Mucosa of rectum (tissue), 2 donors: ENCODE results near the gene CPZ.

ENCODE experiments used
- H3K27ac ChIP-seq, 2 donors: one replicate each; pipeline ENCODE4 v1.7.0; 2013; ENCODE audit warnings: inconsistent platforms in 2 of 2, low read depth in 2 of 2, low read length in 2 of 2
- H3K27me3 ChIP-seq, 2 donors: one replicate each; pipeline ENCODE4 v1.7.0; 2013; ENCODE audit warnings: low read length in 2 of 2; ENCODE audit not compliant: control insufficient read depth in 2 of 2, insufficient read depth in 2 of 2
- H3K36me3 ChIP-seq, 2 donors: one replicate each; pipeline ENCODE4 v1.7.0; 2013; ENCODE audit warnings: low read length in 2 of 2; ENCODE audit not compliant: control insufficient read depth in 2 of 2, insufficient read depth in 2 of 2
- H3K4me1 ChIP-seq, 2 donors: one replicate each; pipeline ENCODE4 v1.7.0; 2013; ENCODE audit warnings: low read length in 2 of 2, mild to moderate bottlenecking in 1 of 2; ENCODE audit not compliant: control insufficient read depth in 2 of 2, insufficient read depth in 2 of 2
- H3K4me3 ChIP-seq, 2 donors: one replicate each; pipeline ENCODE4 v1.7.0; 2013; ENCODE audit warnings: low read length in 2 of 2
- H3K9ac ChIP-seq, 2 donors: one replicate each; pipeline ENCODE4 v1.7.0; 2013; ENCODE audit warnings: low read length in 2 of 2, low read depth in 1 of 2, mild to moderate bottlenecking in 1 of 2
- H3K9me3 ChIP-seq, 2 donors: one replicate each; pipeline ENCODE4 v1.7.0; 2013; ENCODE audit warnings: low read length in 2 of 2; ENCODE audit not compliant: control insufficient read depth in 2 of 2
- donor health status: healthy.
- donor health status: Normal muscosa, but diverticular disease.

Gene CPZ

GRCh38 chr4:8594097-8595038, 1.8 kb downstream of the CPZ start:
- Histone ChIP-seq H3K9ac (no peak overlapping the region), H3K27ac (no peak overlapping the region), H3K4me1 (peaks cover 0 to 2% of the 10 kb centered on the region in 2 donors), H3K9me3 (no peaks in the 10 kb centered on the region), H3K4me3 (no peak overlapping the region), H3K36me3 (no peaks in the 10 kb centered on the region), H3K27me3 (peaks cover 7 to 17% of the 10 kb centered on the region in 2 donors)

- no peaks in the 10 kb centered on the region for H3K9me3 ChIP-seq
- peaks cover 0 to 2% of the 10 kb centered on the region in 2 donors for H3K4me1 ChIP-seq
- H3K27me3 ChIP-seq = peaks cover 7 to 17% of the 10 kb centered on the region in 2 donors
- H3K9ac ChIP-seq = no peak overlapping the region
- no peak overlapping the region for H3K4me3 ChIP-seq
- H3K36me3 ChIP-seq = no peaks in the 10 kb centered on the region
- H3K27ac ChIP-seq = no peak overlapping the region
These were observed 2.9 kb downstream of the CPZ start for GRCh38 chr4:8595237-8596087.

- no peak overlapping the region for H3K9ac ChIP-seq
- no peak overlapping the region for H3K27ac ChIP-seq
- H3K4me3 ChIP-seq = no peak overlapping the region
- H3K27me3 ChIP-seq = peaks cover 6 to 13% of the 10 kb centered on the region in 2 donors
- peaks cover 0 to 2% of the 10 kb centered on the region in 2 donors for H3K4me1 ChIP-seq
- H3K9me3 ChIP-seq = no peaks in the 10 kb centered on the region
- no peaks in the 10 kb centered on the region for H3K36me3 ChIP-seq
These were observed 4.3 kb downstream of the CPZ start for GRCh38 chr4:8596891-8597290.

- Histone ChIP-seq H3K27me3 (peaks cover 2 to 9% of the 10 kb centered on the region in 2 donors), H3K4me1 (peaks cover 0 to 2% of the 10 kb centered on the region in 2 donors), H3K36me3 (no peaks in the 10 kb centered on the region), H3K27ac (no peak overlapping the region), H3K9me3 (no peaks in the 10 kb centered on the region), H3K9ac (no peak overlapping the region), H3K4me3 (no peak overlapping the region)
These were observed 4.8 kb downstream of the CPZ start for GRCh38 chr4:8597319-8597718.

- Histone ChIP-seq H3K36me3 (no peaks in the 10 kb centered on the region), H3K4me3 (no peak overlapping the region), H3K27ac (no peak overlapping the region), H3K4me1 (peaks cover 0 to 2% of the 10 kb centered on the region in 2 donors), H3K9ac (no peak overlapping the region), H3K9me3 (no peaks in the 10 kb centered on the region), H3K27me3 (peaks cover 0 to 9% of the 10 kb centered on the region in 2 donors)
These were observed 5.2 kb downstream of the CPZ start for GRCh38 chr4:8597791-8598190.

- no peaks in the 10 kb centered on the region for H3K36me3 ChIP-seq
- no peak overlapping the region for H3K27ac ChIP-seq
- no peak overlapping the region for H3K4me3 ChIP-seq
- no peaks in the 10 kb centered on the region for H3K9me3 ChIP-seq
- H3K27me3 ChIP-seq = peaks cover 0 to 7% of the 10 kb centered on the region in 2 donors
- no peak overlapping the region for H3K9ac ChIP-seq
- peaks cover 0 to 2% of the 10 kb centered on the region in 2 donors for H3K4me1 ChIP-seq
These were observed 6.0 kb downstream of the CPZ start for GRCh38 chr4:8598391-8599090.

- H3K4me3 ChIP-seq = no peak overlapping the region
- H3K36me3 ChIP-seq = no peaks in the 10 kb centered on the region
- no peak overlapping the region for H3K9ac ChIP-seq
- H3K4me1 ChIP-seq = peaks cover 0 to 2% of the 10 kb centered on the region in 2 donors
- H3K27me3 ChIP-seq = peaks cover 0 to 1% of the 10 kb centered on the region in 2 donors
- H3K9me3 ChIP-seq = no peaks in the 10 kb centered on the region
- no peak overlapping the region for H3K27ac ChIP-seq
These were observed 6.5 kb downstream of the CPZ start for GRCh38 chr4:8599091-8599460.

GRCh38 chr4:8599657-8600056, 7.1 kb downstream of the CPZ start:
- Histone ChIP-seq H3K27ac (no peak overlapping the region), H3K9ac (no peak overlapping the region), H3K4me1 (peaks cover 0 to 2% of the 10 kb centered on the region in 2 donors), H3K36me3 (no peaks in the 10 kb centered on the region), H3K27me3 (no peaks in the 10 kb centered on the region), H3K9me3 (no peaks in the 10 kb centered on the region), H3K4me3 (no peak overlapping the region)

- Histone ChIP-seq H3K9ac (no peak overlapping the region), H3K4me1 (peaks cover 0 to 2% of the 10 kb centered on the region in 2 donors), H3K9me3 (no peaks in the 10 kb centered on the region), H3K27me3 (no peaks in the 10 kb centered on the region), H3K36me3 (no peaks in the 10 kb centered on the region), H3K4me3 (no peak overlapping the region), H3K27ac (no peak overlapping the region)
These were observed 7.7 kb downstream of the CPZ start for GRCh38 chr4:8600266-8600665.
